NCI-H1436 treated with DMSO at 0.1 percent for 48 hours (cell line): Measurements from ENCODE around the gene RAD51B.
"Not testable (repeated sequence)": the region's sequence is repeated elsewhere in the genome, so short reads cannot be mapped to it uniquely, and the experiment has no call there.

ENCODE experiments used
- DNase-seq: peaks from one replicate; lab custom pipeline; 2025; lab: John Stamatoyannopoulos, UW

RAD51B gene

DNA sequence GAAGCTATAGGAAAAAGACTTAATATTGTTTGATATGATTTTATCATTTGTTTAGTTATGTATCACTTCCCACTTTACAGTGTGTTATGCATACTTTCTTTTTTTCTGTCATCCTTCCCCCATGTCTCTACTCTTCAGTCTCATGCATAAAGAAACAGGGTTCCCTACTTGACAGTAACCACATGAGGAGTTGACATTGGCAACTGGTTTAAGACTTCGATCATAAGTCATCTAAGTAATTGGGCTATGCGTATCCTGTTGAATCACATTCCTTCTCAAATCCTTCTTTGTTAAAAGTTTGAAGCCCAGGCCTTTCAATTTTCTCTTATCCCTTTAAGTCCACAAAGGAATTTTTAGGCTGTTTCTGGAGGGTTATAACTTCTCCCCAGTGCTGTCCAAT is 358.7 kb downstream of the RAD51B start:
- DNase-seq, result no peak

DNA sequence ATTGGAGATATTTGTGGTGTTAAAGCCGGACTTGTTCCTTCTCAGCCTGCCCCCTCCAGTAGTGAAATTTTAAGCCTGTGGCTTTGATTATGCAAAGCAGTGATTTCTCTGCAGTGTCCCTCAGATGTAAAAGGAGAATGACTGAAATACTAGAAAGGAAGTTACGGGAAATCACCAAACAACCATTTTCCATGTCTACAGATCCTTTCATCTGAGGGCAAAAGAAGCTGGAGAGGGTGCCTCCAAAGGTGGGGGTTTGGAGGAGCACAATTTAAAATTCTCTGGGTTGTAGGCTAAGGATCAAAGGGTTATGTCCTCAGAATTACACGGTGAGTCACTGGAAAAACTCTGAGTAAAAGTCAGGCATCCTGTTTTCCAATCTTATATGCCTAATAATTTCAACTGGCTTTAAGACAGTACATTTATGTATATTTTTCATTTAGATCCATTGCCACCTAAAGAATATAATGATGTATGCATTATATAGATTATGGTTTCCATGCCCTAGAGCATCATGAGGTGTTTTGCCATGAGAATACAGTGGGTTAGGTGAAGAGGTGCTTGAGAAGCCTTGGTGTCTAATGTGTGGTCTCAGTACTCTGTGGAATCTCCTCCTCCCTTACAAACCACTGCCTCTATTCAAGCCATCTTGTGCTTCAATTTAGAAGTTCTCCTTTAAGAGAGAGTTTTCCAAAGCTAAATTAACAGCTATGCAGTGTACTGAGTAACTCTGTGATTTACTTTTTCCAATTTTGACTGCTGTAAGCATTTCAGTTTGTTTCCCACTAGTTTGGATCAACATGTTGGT is 362.1 kb downstream of the RAD51B start:
- DNase-seq, result no peak

DNA sequence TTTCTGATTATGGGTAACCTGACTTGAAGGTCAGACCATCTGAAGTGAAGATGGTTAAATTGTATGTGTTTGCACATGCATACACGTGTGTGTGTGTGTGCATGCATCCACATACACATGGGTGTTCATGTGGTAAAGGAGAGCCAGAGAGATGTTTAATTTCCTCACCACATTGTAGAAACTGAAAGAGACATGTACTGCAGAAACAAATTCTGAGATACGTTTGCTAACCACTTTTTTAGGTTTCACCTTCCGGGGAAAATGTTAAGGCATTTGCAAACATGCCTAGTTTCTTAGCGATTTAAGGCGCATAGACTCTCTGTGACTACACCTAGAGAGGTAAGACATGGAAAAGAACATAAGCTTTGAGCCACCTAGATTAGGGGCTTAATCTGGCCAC is 362.9 kb downstream of the RAD51B start:
- no peak for DNase-seq

DNA sequence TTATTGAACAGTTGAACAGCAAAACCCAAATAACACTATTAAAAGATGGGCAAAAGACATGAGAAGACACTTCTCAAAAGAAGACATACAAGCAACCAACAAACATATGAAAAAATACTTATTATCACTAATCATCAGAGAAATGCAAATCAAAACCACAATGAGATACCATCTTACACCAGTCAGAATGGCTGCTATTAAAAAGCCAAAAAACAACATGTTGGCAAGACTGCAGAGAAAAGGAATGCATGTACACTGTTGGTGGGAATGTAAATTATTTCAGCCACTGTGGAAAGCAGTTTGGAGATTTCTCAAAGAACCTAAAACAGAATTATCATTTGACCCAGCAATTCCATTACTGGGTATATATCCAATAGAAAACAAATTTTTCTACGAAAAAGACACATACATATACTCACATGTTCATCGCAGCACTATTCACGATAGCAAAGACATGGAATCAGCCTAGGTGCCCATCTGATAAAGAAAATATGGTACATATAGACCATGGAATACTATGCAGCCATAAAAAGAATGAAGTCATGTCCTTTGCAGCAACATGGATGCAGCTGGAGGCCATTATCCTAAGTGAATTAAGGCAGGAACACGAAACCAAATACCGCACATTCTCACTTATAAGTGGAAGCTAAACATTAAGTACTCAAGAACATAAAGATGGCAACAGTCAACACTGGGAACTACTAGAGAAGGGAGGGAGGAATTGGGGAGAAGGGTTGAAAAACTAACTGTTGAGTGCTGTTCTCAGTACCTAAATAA is 367.1 kb downstream of the RAD51B start:
- DNase-seq, result not testable (repeated sequence)

DNA sequence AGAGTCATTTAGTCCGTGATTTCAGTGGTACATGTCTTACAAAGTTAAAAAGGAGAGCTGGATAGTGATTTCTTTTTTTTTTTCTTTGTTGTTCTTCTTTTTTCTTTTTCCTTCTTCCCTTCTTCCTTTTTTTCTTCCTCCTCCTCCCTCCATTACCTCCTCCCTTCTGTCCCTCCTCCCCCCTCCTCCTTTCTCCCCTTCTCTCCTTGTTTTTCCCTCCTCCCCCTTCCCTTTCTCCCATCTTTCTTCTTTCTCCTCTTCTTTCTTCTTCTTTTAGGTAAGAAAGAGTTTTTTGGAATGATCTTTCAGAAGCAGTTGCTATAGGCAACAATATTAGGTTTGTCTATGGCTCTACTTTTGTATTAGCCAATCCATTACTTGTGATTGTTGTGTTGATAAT is 368.6 kb downstream of the RAD51B start:
- DNase-seq, result no peak

DNA sequence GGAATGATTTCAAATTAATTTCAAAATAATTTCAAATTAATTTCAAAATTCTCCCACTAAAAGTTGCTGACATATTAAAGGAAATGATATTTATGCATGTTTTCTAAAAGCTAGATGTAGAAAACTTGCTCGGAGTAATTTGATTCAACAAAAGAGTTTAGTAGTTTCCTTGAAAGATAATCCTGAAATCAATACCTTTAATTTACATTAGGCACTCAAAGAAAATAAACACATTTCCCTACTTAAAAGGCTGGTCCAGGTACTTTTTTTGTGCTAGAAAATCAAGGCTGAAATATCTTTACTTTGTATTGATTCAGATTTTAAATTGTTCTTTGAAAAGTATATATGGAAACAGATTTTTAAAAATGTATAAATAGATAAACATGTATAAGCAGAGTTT is 370.5 kb downstream of the RAD51B start:
- no peak for DNase-seq

DNA sequence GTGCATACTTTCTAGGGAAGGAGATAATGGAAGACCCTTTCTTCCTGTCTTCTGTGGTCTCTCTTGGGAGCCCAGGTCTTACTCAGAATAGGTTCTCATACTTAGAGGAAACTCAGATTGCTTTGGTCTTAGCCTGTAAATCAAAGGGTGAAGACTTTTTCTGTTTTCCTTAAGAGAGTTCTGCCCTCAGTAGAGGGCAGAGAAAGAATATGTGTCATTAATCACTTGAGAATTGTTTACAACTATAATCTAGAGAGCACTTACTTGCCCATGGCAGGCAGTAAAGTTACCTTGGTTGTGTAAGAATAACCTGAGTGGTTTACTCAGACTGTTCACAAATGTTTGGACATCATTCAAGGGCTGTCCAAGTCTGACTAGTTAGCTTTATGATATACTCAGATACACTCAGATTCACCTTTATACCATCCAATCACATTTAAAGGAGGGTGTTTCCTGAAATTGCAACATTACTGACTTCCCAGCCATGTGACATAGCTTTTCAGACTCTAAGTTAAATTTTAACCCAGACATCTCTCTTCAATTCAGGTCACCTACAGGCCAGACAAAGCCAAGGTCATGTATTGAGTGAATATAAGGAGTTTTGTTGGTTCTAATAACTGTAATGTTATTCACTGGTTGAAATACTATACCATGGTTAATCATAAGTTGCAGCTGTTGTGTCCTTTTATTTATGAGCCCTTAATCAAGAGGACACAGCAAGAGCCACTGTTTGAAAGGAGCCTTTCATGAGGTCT is 372.2 kb downstream of the RAD51B start:
- no peak for DNase-seq

DNA sequence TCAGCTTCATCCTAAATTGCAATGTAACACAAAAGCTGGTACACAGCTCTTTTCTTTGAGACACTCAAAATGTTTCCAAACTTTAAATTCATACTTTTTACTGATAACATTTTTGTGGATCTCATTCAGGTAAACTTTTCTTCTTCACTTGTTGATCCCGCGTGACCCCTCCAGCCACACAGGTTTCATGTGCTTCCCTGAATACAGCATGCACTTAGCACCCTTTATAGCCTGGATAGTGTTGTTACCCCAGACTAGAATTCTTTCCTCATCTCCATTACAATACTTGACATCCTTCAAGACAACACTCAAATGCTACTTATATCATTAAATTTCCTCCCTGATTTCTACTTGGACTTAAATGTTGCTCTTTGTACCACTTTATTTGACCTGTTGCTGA is 373.4 kb downstream of the RAD51B start:
- DNase-seq, result no peak

DNA sequence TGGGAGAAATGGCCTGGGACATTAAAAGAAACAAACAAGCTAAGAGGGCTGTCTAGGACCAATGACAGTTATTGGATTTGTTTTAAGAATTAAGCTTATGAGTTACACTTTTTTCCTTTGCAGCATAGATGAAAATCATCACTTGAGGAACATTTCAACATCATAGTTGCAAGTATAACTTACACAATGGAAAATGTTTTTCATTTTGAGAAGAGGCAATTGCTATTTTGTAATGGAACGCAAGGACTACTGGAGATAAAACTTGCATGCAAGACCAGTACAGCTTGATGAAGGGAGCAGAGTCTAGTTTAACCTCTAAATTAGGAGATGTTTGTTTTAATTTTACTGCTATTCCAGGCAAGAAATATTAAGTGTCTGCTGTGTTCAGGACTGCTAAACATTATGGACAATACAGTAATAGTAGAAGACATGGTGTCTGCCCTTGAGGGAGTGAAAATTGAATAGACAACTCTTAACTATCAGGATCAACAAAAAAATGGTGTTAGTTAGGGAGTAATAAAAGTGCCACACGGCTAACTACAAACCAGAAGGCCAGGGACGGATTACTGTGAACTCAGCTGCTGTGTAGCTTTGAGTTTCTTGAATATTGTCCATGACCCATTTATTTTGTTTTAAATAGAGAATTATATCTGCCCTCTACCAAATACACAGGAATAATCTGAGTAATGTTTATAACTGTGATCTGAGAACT is 374.5 kb downstream of the RAD51B start:
- DNase-seq, result no peak

DNA sequence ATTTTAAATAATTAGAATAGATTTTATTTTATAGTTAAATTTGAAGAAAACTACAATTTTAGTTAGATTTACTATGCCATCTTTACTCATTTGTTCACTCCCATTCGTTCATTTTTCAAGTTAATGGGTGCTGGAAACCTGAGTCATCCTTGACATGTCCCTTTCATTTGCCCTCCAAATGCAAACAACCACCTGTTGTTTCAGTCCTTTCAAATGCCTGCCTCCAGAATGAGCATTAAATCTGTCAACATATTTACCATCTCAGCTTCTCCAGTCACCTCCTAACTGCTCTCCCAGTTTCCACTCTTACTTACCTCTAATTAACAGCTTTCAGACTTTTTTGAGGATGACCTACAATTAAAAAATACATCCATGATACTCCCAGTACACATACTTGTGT is 375.5 kb downstream of the RAD51B start:
- DNase-seq, result peak; percentile 18

DNA sequence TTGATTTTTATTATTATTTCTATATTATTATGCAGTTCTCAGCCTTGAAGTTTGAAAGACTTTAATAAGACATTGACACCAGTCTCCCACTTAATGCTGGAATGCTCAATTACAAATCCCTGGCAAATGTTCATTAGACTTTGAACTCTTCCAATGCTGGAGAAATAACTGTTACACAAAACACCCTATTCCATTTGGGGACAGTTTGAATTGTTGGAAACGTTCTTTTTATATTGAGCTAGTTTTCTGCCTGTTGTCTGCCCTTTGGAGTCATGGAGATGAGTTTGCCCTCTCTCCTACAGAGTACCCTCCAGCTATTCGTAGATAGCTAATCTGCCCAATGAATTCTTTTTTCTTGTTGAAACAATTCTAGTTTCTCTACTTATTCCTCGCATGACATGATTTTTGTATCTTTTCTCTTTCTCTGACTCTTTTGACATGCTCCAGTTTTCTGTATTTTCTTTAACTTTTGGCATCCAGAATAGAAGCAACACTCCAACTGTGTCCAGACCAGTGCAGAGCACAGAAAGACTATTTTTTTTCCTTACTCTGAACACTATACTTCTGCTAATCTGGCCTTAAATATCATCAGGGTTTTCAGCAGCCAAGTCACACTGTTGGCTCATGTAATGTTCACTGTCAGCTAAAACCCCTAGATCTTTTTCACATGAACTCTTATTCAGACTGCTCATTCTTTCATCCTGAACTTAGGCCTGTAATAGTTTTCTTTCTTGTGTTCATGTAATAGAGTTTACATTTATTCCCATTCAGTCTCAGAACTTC is 379.3 kb downstream of the RAD51B start:
- no peak for DNase-seq

DNA sequence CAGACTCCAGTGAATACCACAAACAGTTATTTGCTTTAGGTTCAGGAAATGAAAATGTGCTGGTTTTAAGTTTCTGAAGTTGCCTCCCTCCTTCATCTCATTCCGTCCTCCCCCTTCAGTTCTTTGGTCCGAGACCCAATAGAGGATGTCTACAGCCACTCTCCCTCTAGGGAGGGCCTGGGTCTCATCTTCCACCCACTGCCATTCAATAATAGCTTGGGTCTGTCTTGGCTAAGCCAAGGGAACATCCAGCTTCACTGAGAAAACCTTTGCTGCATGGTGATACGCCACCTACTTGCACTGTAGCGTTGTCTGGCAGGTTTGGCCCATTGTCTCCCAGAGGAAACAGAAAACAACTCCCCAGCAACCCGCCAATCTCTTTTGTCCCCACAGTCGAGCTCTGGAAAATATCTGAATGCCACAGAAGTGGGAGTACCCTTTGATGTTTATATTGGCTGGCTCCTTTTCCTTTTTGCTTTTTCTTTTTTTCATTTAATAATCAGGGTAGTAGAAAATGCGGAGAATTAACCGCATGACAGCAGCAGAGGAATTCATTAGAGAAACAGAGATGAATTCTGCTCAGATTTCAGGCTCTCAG is 380.1 kb downstream of the RAD51B start:
- DNase-seq, result no peak

DNA sequence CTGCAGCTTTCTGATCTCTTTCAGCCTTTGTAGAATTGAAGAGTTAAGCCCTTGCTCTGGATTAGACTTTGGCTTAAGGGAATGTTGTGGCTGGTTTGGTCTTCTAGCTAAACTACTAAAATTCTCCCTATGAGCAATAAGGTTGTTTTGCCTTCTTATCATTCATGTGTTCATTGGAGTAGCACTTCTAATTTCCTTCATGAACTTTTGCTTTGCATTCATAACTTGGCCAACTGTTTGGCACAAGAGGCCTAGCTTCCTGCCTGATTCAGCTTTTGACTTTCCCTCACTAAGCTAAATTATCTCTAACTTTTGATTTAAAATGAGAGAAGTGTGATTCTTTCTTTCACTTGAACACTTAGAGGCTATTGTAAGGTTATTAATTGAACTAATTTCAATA is 384.3 kb downstream of the RAD51B start:
- DNase-seq, result no peak

DNA sequence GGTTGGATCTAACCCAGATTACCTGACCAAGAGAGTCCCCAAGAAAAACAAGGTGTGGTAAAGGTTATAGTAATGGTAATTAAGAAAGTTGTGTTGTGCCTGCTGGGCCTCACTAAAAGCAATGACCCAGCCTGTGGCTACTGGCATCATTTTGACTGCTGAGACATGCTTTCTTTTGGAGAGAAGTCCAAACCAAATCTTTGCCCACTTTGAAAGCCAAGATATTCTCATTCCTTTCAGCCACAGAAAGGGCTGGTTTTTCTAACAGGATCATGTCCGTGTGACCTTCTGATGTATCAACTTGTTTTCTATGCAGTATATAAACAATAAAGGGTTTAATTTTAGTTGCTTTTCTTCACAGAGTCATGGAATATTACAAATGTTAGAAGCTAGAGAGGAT is 388.6 kb downstream of the RAD51B start:
- DNase-seq, result no peak

DNA sequence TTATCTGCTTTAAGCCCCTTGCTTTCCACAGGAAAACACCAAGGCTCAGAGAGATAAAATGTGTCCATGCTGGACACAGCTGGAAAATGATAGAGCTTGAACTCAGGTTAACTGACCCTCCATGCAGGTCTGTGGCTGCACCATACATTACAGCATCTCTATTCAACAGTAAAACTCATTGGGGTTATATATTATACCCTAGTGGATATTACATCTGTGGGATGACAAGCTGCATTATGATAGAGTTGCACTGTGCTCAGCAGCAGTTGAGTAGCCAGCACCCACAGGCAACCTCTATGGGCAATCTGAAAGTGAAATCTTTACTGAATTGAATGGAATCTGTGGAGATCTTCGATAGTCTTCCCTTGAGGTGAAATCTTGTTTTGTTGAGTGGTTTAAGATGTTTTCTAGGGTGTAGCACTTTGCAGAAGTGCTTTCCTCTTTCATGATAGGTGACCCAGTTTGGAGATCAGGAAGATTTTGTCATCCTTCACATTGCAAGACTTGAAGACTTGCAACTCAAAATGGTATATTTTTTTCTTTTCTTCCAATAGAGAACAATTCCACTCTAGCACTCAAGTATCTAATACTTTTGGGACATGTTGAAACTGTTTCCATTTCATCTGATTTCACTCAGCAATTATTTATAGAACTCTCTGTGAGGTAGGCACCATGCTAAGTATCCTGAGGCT is 389.2 kb downstream of the RAD51B start:
- no peak for DNase-seq

DNA sequence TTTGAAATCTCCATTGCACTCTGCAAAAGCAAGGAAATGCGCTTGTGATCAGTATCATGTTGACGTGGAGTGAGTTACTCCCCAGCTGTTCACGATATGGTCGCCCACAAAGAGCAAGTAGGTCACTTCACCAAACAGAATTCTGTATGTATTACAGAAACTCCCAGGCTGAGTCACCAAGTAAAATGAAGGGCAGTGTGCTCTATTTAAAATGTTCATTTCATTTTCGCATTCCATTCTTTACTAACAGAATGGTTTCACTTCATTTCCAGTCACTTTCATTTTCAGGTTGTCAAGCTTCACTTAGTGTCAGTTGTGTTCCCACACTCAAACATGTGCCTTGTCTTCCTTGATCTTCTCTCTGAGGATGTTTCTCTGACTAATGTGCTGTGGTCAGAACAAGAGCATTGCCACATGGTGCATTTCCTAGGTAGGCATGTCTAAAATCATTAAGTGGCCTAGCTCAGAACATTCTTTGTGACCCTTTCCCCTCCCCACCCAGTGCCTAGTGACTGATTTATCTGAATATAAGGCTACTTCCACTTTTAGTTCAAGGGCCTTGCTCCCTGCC is 391.2 kb downstream of the RAD51B start:
- DNase-seq, result no peak

DNA sequence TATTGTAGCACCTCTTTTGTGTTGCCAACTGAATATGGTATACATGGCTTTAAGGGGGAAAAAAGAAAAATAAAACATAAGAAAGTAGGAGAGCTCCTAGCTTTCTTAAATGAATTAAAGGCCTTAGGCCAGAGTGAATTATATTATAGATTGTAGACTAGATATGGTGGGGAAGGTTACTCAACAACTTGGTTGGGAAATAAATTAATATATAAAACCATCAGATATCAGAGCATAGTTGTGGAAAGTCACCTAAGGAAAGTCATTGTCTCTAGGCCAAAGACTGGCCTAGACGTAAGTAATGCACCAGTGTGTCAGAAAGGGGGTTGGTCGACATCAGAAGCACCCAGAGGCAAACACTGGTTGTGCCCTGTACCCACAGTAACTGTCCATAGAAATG is 391.8 kb downstream of the RAD51B start:
- DNase-seq, result no peak

DNA sequence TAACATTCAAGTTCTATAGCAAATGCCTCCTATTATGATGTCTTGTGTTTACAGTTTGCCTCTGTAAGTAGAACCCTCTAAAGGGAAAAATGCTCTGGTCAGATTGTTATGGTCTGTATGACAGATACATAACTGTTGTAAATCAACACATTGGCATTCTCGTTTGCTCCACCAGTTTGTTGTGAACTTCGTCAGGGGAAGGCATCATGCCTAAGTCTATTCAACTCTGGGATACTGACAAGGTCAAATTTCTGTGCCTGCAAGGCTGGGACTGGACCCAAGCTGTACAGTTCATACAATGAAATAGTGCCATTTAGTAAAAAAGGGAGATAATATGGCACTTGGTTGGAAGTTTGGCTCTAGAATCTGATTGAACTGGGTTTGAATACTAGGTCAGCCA is 392.3 kb downstream of the RAD51B start:
- no peak for DNase-seq

DNA sequence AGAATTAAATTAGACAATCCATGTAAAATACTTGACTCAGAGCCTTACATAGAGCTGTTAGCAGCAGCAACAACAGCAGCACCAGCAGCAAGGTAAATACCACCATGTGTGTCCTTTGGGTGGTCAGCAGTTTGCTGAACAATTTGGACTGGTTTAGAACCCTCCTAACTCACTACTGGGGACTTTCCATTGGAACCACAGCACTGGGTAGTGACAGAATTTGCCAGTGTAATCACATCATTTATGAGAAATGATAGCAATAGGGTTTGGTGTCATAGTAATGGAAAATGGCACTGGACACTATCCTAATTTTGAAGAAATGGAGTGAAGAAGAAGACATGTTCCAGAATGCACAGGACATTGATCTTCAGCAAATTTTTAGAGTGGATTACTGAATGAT is 392.8 kb downstream of the RAD51B start:
- DNase-seq, result no peak

DNA sequence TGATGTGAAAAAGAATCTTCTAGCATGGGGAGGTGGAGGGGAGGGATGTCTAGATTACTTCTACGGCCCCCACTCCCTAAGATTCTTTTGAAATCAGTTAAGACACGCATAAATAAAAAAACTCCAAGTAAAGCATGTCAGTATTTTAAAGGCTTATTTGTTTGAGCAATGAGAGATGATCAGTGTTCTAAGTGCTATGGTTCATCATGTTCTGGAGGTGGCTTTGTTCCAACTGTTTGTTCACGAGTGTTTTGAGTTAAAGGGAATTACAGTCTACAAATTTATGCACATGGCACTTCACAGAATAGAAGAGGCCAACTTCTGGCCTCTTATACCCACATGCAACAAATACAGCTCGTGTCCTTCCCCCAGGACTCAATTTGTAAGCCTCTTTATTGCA is 394.9 kb downstream of the RAD51B start:
- no peak for DNase-seq
